GM12892 (cell line): ENCODE measurements around the gene CRY1.

Experiments
- POLR2A ChIP-seq: IDR thresholded peaks from 2 replicates; pipeline ENCODE4 v1.6.1; 2011; ENCODE audit warnings: low read depth, low read length, control low read depth
- POLR2AphosphoS5 ChIP-seq: IDR thresholded peaks from 2 replicates; pipeline ENCODE4 v1.6.1; 2011; ENCODE audit warnings: low read depth, low read length, control low read depth

DNA sequence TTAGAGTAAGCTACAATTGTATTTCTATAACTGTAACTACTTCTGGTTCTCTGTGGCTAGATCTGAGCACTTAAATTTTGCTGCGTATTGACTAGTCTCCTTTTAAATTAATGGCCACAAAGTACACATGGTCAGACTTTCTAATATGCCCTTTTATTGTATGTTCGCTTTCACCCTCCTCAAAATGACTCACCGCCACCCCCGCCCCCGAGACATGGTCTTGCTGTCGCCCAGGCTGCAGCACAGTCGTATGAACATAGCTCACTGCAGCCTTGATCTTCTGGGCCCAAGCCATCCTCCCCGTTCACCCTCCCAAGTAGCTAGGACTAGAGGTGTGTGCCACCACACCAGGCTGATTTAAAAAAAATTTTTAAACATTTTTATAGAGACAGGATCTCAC, 118.3 kb downstream of the CRY1 start:
- TF ChIP-seq POLR2A = no peak
- TF ChIP-seq POLR2AphosphoS5 = no peak
